Left renal cortex interstitium (tissue), 4 donors: Measurements from ENCODE around the gene TMOD2. TPM values are rescaled to one million over a fixed set of nuclear protein-coding genes. Genes with fewer than 3 reads are reported as not detected.
A peak's percentile ranks its signal among the peaks of the same experiment; 100 is the strongest.
"Not testable (repeated sequence)": the region's sequence is repeated elsewhere in the genome, so short reads cannot be mapped to it uniquely, and the experiment has no call there.

Experiments
- DNase-seq, 4 donors: peaks; one replicate each; pipeline ENCODE4 v3.0.0-alpha.2; 2013; ENCODE audit warnings: low read depth in 4 of 4, low spot score in 2 of 4, missing footprints in 1 of 4
- polyA plus RNA-seq, 4 donors: library from polyadenylated mRNA; unstranded; fragments of 120-200 nt; gene quantifications; one replicate each; pipeline ENCODE4 v1.2.1, GENCODE V29; 2013; ENCODE audit not compliant: insufficient read length in 4 of 4

Gene TMOD2
- polyA plus RNA-seq, 4 donors = 4.0 to 5.8 (median 4.3) TPM

DNA sequence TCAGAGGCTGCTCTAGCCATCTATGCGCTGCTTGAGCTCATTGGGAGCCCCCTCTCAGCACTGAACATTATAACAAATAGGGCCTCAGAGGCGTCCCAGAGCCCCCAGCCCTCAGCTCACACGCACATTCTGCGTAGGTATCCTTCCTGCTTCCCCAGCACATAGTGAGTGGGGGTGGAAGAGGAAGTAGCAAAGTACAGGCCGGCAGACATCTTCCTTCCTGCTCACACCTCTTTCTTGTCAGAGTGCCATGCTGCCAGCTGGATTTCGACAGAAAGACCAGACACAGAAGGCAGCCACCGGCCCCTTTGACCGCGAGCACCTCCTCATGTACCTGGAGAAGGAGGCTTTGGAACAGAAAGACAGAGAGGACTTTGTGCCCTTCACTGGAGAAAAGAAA is 16.6 kb downstream of the TMOD2 start:
- DNase-seq = no peak

DNA sequence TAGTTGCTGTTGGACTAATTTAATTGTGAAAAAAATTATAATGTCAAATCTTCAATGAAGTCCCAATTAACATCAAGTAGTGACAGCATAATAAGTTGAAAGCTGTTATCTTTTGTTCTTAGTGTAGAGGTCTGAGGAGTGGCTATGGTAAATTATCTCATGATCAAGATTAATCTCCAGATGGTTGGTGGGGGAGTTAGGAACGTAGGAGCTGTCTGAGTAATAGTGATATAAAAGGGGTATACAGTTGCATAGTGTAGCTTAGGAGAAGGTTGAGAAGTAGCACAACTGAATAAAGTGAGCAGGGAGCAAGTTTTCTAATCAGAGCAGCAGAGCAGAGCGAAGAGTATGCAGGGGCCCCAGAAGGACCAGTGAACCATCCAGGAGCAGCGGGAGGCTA is 19.5 kb downstream of the TMOD2 start:
- DNase-seq = no peak

GRCh38 chr15:51771773-51772172 is 20.4 kb downstream of the TMOD2 start:
- DNase-seq = no peak

DNA sequence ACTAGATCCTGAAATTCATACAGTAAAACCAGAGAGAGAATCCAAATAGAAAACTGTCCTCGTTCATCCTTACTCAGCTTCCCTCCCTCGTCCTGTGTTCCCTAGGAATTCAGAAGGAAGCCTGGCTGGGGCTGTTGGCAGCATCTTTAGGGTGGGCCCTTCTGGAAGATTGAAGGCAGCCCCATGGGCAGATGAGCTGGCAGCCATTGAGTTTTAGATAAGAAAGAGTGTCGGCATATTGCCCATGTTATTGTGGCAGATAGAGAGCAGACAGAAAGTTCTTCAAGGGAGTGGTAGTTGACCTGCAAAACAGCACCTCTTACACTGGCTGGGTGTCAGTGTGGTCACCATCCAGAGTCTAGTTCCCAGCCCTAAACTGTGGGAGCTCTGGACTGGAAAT is 23.5 kb downstream of the TMOD2 start:
- DNase-seq = no peak

DNA sequence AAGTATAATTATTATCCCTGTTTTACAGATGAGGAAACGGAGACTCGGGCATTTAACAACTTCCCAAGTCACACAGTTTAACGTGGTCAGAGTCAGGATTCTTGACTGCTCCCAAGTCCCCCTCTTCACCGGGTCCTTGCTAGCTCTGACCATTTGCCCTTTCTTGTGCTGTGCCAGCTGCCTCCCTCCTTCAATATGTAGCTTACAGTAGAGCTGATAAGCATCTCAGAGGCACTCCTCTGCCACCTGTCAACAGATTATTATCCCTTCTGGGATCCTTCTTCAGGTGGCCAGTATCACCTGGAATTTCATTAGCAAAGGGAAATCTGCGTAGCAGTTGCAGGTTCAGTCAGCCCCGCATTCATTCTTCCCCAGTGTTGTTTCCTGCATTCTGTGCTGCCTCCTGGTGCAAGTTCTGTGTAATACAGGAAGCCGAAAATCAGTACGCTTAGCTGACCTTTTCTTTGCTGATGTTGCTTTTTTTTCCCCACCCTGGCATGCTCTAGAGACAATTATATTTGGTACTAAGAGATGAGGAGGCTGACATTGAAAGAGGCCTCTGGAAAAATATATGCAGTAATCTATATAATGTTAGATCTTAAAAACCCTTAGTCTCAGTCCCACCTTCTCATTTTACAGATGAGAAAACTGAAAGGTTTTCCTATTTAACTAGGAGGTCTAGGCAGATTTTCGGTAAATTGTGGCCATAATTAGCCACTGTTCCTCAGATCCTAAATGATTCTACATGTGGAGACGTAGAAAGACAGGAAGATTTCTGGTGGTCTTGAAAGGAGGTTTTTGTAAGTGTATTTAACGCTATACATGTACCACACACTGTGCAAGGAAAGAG is 24.8 kb downstream of the TMOD2 start:
- DNase-seq = no peak

- peak in 3 of 4 donors; percentile 44 to 67 (median 44) for DNase-seq
Observed at GRCh38 chr15:51776952-51777569, 25.7 kb downstream of the TMOD2 start.

- no peak for DNase-seq
Observed at GRCh38 chr15:51780636-51781035, 29.2 kb downstream of the TMOD2 start.

DNA sequence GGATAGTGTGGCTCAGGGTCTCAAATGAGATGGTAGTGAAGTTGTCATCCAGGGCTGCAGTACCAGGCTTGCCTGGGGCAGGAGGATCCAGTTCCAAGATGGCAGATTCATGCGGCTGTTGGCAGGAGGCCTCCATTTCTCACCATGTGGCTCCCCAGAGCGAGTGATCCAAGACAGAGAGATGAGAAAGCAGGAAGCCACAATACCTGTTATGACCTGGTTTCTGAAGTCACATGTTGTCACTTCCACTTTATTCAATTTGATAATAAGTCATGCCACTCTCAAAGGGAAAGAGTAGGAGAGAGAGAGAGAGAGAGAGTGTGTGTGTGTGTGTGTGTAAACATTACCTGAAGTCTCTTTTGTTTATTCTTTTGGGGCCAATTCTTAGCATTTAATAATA is 30.1 kb downstream of the TMOD2 start:
- no peak for DNase-seq

GRCh38 chr15:51782357-51782896 is 31.0 kb downstream of the TMOD2 start:
- no peak for DNase-seq

GRCh38 chr15:51783967-51784366 is 32.6 kb downstream of the TMOD2 start:
- no peak for DNase-seq

DNA sequence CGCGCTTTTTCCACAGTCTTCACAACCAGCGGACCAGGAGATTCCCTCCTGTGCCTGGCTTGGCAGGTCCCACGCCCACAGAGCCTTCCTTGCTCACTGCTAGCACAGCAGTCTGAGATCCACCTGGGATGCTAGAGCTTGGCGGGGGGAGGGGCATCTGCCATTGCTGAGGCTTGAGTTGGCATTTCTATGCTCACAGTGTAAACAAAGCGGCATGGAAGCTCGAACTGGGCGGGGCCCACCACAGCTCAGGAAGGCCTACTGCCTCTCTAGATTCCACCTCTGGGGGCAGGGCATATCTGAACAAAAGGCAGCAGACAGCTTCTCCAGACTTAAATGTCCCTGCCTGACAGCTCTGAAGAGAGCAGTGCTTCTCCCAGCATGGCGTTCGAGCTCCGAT is 35.7 kb downstream of the TMOD2 start:
- DNase-seq = not testable (repeated sequence)

GRCh38 chr15:51792474-51792873 is 41.1 kb downstream of the TMOD2 start:
- not testable (repeated sequence) for DNase-seq

DNA sequence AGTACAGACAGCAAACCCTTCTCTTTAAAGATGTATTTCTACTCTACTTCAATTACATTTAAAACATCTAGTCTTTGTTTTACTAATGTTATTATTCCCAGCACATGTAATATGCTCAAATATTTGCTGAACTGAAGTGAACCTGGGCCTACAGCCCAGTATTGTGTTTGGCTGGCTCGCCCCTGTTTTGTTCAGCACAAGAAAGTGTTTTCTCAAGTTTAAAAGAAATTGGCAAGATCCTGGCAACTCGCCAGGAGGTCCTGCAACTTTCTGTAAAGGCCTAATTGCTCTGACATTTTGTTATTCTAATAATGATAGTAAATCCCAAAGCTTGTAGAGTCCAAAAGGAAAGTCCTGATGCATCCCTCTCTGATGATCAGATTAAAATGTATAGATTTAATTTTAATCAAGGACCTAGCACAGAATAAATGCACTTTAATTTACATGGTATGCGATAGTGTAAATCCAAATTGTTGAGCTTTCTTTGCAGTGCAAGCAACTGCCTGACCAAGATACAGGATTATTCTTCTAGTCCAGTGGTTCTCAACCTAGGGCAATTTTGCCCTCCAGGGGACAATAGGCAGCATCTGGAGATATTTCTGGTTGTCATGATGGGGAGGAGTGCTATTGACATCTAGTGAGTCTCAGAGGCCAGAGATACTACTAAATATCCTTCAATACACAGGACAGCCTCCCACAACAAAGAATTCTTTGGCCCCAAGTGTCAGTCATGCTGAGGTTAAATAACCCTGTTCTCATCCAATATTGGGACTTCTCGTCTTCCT is 42.3 kb downstream of the TMOD2 start:
- DNase-seq = peak in 1 of 4 donors; percentile 16

GRCh38 chr15:51796847-51797401 is 45.5 kb downstream of the TMOD2 start:
- no peak for DNase-seq

DNA sequence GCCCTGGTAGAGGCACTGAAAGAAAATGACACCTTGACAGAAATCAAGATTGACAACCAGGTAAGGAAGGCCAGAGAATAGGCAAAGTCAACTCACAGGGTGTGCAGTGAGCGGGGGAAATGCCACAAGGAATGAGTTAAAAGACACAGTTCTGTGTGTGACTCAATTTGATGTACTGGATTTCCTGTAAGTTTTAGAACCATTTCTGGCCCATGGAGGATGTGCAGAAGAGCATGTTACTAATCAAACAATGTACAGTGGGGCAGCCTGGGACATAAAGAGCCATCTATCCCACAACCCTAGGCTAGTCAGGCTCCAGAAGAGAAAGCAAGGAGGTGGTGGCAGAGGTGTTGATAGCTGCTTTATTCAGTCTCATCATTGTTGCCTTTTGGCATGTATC is 46.9 kb downstream of the TMOD2 start:
- DNase-seq = no peak

DNA sequence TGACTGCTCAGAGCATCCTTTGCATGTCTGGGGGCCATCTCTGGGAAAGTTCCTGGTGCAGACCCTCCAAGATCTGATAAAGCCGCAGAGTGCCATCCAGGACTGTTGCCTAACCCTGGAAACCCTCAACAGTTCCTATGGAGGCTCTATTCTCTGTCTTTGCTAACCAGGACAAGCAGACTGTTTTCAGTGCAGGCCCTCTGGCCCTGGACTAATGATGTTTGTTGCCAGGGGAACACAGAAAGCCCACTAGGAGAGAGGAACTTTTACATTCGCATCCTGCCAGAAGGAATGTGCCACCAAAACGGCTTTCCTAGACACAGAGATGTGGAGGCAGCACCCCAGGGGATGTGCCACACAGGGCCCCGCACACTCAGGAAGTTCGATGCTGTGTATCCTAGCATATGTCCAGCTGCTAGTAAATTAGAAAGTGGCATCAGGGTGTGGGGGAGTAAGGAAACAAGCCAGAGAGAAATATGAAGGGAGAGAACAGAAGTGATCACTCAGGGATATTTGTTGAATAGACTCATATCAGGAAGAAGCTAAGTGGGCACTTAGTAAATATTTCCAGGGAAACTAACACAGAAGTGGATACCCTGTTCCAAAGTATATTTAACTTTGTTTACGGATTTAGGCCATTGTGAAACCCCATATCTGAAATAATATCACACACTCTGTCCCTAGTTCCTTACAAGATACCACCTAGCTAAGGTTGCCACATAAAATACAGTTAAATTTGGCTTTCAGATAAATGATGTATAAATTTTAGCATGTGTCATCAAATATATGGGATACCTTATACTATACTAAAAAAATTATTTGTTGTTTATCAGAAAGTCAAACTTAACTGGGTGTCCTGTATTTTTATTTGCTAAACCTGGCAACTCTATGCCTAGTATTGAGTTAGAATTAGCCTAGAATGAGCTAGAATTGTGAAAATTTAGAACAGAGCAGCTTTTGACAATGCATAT is 48.2 kb downstream of the TMOD2 start:
- no peak for DNase-seq

DNA sequence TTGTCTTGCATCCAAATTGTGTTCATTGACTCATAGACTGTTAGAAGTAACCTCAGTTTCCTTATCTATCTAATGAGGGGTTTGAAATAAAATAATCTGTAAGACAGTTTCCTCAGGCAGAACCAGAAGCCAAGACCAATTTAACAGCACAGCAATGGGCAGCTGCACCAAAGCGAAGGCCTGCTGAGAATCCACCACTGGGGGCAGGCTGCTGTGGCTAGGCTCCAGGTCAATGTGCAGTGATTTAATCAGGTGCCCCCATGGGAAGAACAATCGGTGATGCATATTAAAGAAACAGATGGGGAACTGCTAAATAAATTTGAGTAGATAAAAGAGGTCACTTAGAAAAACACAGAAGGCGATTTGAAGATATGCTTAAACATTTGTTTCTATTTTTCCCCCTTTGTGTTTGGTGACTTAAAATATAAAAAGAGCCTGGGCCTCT is 50.0 kb downstream of the TMOD2 start:
- DNase-seq = no peak

DNA sequence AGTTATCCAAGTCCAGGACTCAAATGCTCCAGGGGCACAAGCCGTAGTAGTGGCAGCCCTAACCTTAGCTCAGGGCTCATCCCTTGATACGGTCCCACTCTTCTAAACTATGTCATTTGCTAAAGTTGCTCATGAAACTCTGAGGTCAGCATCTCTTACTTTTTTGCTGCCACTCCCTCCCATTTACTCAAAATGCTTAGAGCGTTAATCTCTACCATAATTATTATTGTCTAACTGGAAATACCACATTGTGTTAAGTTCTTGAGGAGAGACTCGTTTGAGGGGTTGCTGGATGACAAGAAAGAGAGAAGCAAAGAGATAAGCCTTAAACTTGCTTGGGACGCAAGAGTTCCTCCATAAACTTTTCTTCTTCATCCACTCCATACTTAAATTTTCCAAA is 51.2 kb downstream of the TMOD2 start:
- DNase-seq = no peak

- DNase-seq = no peak
Observed at GRCh38 chr15:51803965-51804364, 52.6 kb downstream of the TMOD2 start.

DNA sequence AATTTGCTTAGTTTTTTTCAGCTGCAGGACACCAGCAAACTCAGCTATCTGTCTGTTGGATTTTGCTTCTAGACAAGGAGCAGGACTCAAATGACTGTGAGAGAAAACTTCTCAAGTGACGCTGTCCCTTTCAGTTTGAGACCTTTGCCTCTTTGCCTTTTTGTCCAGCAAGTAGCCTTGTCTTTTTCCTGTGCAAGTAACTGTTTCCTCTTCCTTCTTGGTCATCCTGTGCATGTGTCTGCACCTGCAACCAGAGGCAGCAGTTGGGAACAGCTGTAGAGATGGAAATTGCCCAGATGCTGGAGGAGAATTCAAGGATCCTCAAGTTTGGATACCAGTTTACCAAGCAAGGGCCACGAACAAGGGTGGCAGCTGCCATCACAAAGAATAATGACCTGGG is 54.7 kb downstream of the TMOD2 start:
- no peak for DNase-seq
